Tibial nerve (tissue), 3 donors: ENCODE data around the gene KRTAP3-3.

Source experiments
- CTCF ChIP-seq, 5 experiments: fragments of 200-600 bp in 3 of 5; fragments of 450-650 bp in 2 of 5; sonication (generic) in 3 of 5; IDR thresholded peaks; one replicate each; pipeline ENCODE4 v1.5.1; 2016 to 2019; ENCODE audit warnings: antibody characterized with exemption in 5 of 5, mild to moderate bottlenecking in 3 of 5, moderate library complexity in 2 of 5
- POLR2A ChIP-seq, 2 donors: fragments of 450-650 bp; IDR thresholded peaks; one replicate each; pipeline ENCODE4 v1.6.1; 2017; ENCODE audit warnings: antibody characterized with exemption in 2 of 2, mild to moderate bottlenecking in 2 of 2, moderate library complexity in 2 of 2

- TF ChIP-seq CTCF (IDR thresholded peaks at IDR 0.05) (no peak), POLR2A (IDR thresholded peaks at IDR 0.05) (no peak)
Measured at GRCh38 chr17:40980596-40980995, 13.4 kb downstream of the KRTAP3-3 start.
